Right lobe of liver (tissue), 4 donors: Measurements from ENCODE around the gene C3orf52.

Source experiments
- POLR2A ChIP-seq: fragments of 450-650 bp; IDR thresholded peaks from one replicate; pipeline ENCODE4 v1.6.1; 2017; ENCODE audit warnings: antibody characterized with exemption, mild to moderate bottlenecking
- TF ChIP-seq, protein P1 (sequence below), 4 donors: fragments of 200-600 bp in 3 of 4; fragments of 450-650 bp in 1 of 4; IDR thresholded peaks; one replicate each; pipeline versions ENCODE4 v1.5.1 to v1.8.0; 2016 to 2022; ENCODE audit warnings: antibody characterized with exemption in 4 of 4, mild to moderate bottlenecking in 2 of 4
- donor health status: DM: no; HTN: no; CAD: no.
- donor health status: DM: no; HTN: no; CAD: no.
- donor health status: DM: no; HTN: yes; CAD: no.

DNA sequence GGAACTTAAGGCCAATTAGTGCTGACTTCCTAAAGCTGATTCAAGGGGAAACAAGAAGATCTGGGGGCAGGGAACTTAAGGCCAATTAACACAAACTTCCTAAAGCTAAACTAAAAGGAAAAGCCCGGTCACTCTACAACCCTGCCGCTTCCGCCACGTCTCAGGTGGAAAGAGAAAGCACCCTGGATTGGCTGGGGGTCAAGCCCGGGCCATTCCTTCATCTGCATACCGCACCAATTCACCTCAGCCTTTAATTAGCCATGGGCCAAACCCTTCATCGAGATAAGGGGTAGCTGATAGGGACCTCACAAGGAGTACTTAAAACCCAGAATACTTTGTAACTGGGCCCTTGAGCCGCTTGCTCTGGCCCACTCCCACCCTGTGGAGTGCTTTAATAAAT lies 37.3 kb upstream of the C3orf52 start:
- TF ChIP-seq, protein P1, sequence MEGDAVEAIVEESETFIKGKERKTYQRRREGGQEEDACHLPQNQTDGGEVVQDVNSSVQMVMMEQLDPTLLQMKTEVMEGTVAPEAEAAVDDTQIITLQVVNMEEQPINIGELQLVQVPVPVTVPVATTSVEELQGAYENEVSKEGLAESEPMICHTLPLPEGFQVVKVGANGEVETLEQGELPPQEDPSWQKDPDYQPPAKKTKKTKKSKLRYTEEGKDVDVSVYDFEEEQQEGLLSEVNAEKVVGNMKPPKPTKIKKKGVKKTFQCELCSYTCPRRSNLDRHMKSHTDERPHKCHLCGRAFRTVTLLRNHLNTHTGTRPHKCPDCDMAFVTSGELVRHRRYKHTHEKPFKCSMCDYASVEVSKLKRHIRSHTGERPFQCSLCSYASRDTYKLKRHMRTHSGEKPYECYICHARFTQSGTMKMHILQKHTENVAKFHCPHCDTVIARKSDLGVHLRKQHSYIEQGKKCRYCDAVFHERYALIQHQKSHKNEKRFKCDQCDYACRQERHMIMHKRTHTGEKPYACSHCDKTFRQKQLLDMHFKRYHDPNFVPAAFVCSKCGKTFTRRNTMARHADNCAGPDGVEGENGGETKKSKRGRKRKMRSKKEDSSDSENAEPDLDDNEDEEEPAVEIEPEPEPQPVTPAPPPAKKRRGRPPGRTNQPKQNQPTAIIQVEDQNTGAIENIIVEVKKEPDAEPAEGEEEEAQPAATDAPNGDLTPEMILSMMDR (IDR thresholded peaks at IDR 0.05): no peak
- TF ChIP-seq POLR2A: no peak
